ENCODE results near the gene WNT3A.

DNA sequence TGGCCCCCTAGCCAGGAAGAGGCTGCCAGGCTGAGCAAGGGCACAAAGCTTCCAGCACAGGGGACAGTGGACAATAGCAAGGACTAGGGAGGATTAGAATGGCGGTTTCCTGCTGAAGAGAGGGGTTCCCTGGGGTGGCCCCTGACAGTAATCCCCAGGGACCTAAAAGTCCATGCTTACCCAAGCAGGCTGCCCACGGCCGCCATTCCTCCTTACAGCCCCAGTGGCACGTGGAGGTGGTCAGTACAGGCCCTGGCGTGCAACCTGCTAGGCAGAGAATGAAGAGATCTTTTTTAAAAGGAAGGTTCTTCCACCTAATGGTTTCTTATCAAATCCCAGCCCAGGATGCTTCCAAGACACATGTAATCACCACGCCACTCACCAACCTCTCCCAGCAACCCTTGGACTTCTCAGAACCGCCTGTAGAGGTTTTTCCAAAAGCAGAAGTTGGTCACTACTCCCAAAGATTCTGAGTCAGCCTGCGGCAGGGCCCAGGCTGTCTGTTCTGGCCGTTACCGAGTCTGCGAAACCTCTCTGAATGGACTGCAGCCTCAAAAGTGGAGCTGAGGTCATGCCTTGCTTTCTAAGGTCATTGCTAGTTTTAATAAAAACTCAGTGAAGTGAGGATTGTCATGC, 101.4 kb downstream of the WNT3A start:
- TF ChIP-seq, protein P1, sequence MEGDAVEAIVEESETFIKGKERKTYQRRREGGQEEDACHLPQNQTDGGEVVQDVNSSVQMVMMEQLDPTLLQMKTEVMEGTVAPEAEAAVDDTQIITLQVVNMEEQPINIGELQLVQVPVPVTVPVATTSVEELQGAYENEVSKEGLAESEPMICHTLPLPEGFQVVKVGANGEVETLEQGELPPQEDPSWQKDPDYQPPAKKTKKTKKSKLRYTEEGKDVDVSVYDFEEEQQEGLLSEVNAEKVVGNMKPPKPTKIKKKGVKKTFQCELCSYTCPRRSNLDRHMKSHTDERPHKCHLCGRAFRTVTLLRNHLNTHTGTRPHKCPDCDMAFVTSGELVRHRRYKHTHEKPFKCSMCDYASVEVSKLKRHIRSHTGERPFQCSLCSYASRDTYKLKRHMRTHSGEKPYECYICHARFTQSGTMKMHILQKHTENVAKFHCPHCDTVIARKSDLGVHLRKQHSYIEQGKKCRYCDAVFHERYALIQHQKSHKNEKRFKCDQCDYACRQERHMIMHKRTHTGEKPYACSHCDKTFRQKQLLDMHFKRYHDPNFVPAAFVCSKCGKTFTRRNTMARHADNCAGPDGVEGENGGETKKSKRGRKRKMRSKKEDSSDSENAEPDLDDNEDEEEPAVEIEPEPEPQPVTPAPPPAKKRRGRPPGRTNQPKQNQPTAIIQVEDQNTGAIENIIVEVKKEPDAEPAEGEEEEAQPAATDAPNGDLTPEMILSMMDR (conservative IDR thresholded peaks at IDR 0.05) = no peak
- no peak for TF ChIP-seq ZFX (IDR thresholded peaks at IDR 0.05)

All from C4-2B (cell line).